ENCODE results near the gene PER3.

- TF ChIP-seq CTCF (IDR thresholded peaks at IDR 0.05) (no peak), POLR2A (IDR thresholded peaks at IDR 0.05) (no peak)
These were observed 102.3 kb downstream of the PER3 start for GRCh38 chr1:7886405-7886745.

Data from right lobe of liver (tissue), 4 donors.